Spleen (tissue), 11 donors: ENCODE measurements around the gene LRRC23. TPM values are rescaled to one million over a fixed set of nuclear protein-coding genes. Genes with fewer than 3 reads are reported as not detected.
"Not testable (repeated sequence)": the region's sequence is repeated elsewhere in the genome, so short reads cannot be mapped to it uniquely, and the experiment has no call there.

Experiments
- DNase-seq: peaks from one replicate; pipeline ENCODE4 v3.0.0-alpha.2; 2020
- H3K27ac ChIP-seq, 8 donors: fragments of 200-600 bp; sonication (generic) in 7 of 8; 1 replicate in 4 of 8; 2 replicates in 4 of 8; pipeline versions ENCODE4 v1.5.0 to v1.8.0; 2016 to 2021; ENCODE audit warnings: inconsistent platforms in 4 of 8, mild to moderate bottlenecking in 4 of 8, moderate library complexity in 1 of 8
- H3K27me3 ChIP-seq, 7 donors: fragments of 200-600 bp; sonication (generic) in 6 of 7; replicated peaks in 1 of 7; 1 replicate in 4 of 7; 2 replicates in 3 of 7; pipeline versions ENCODE4 v1.5.0 to v1.8.0; 2016 to 2021; ENCODE audit warnings: inconsistent platforms in 3 of 7, mild to moderate bottlenecking in 1 of 7
- H3K36me3 ChIP-seq, 6 donors: fragments of 200-600 bp; sonication (generic) in 5 of 6; 1 replicate in 4 of 6; 2 replicates in 2 of 6; pipeline versions ENCODE4 v1.5.0 to v1.8.0; 2016 to 2021; ENCODE audit warnings: inconsistent platforms in 2 of 6
- H3K4me1 ChIP-seq, 6 donors: fragments of 200-600 bp; sonication (generic) in 5 of 6; 1 replicate in 3 of 6; 2 replicates in 3 of 6; pipeline versions ENCODE4 v1.5.0 to v1.8.0; 2016 to 2021; ENCODE audit warnings: inconsistent platforms in 3 of 6
- H3K4me3 ChIP-seq, 8 donors: fragments of 200-600 bp; sonication (generic) in 7 of 8; 1 replicate in 4 of 8; 2 replicates in 4 of 8; pipeline versions ENCODE4 v1.5.0 to v1.8.0; 2016 to 2021; ENCODE audit warnings: inconsistent platforms in 4 of 8, mild to moderate bottlenecking in 4 of 8, moderate library complexity in 2 of 8
- H3K9me3 ChIP-seq, 8 donors: fragments of 200-600 bp; sonication (generic) in 7 of 8; 1 replicate in 4 of 8; 2 replicates in 4 of 8; pipeline versions ENCODE4 v1.5.0 to v1.8.0; 2016 to 2021; ENCODE audit warnings: inconsistent platforms in 4 of 8
- CTCF ChIP-seq, 11 experiments: fragments of 200-600 bp in 7 of 11; fragments of 450-650 bp in 4 of 11; sonication (generic) in 4 of 11; IDR thresholded peaks in 8 of 11; conservative IDR thresholded peaks in 3 of 11; 1 replicate in 7 of 11; 2 replicates in 4 of 11; pipeline versions ENCODE4 v1.4.0 to v1.8.0; 2016 to 2021; ENCODE audit warnings: antibody characterized with exemption in 11 of 11, inconsistent platforms in 4 of 11, mild to moderate bottlenecking in 1 of 11
- POLR2A ChIP-seq, 3 donors: fragments of 450-650 bp; IDR thresholded peaks; one replicate each; pipeline ENCODE4 v1.5.1; 2017; ENCODE audit warnings: antibody characterized with exemption in 3 of 3, mild to moderate bottlenecking in 1 of 3
- POLR2AphosphoS5 ChIP-seq, 3 donors: sonication (generic); formaldehyde crosslinking; IDR thresholded peaks; one replicate each; pipeline ENCODE4 v1.5.1; 2017; ENCODE audit warnings: antibody characterized with exemption in 3 of 3
- WGBS, 5 donors: extraction: QIAGEN DNeasy Blood & Tissue Kit in 3 of 5; methylation state at CpG; one replicate each; pipeline versions ENCODE4 v1.1.5 to v1.1.7; 2013 to 2018; 5-methylcytosine and 5-hydroxymethylcytosine counted together
- intact Hi-C: fragments of 100-400 bp; cut with DNase I; formaldehyde crosslinking; loops from one replicate; pipeline ENCODE4 v1.15.0; 2023; ENCODE audit warnings: low total_unique reads
- polyA plus RNA-seq, 3 donors: library from polyadenylated mRNA; stranded (reverse); fragments of 200-250 nt; gene quantifications; one replicate each; pipeline ENCODE4 v1.2.1, GENCODE V29; 2013
- total RNA-seq, 7 donors: library from RNA; depleted of rRNA in 3 of 7; stranded (reverse); fragments of >200 nt in 3 of 7; fragmentation: NEBNext Ultra II Directional in 4 of 7; extraction: Animal tissue kit (Norgen Biotek cat#: 25700) in 4 of 7; gene quantifications; one replicate each; pipeline versions ENCODE4 v1.1.0 to v1.2.1, GENCODE V29; 2016 to 2021
- donor health status: healthy with polysubstance abuse.
- donor health status: DM: no; HTN: no; CAD: no; lungs with moderate emphysema.
- donor health status: DM: no; HTN: no; CAD: no.
- donor health status: Bipolar disorder and iron deficiency.
- donor health status: healthy.
- donor health status: DM: no; HTN: no; CAD: no.
- donor health status: DM: yes; HTN: yes; CAD: no.

LRRC23 gene
- total and polyA plus RNA-seq, 10 donors = 3.1 to 10.1 (median 6.4) TPM

- TF ChIP-seq POLR2AphosphoS5 (IDR thresholded peaks at IDR 0.05) = no peak
- Histone ChIP-seq H3K36me3 (no peaks in the 10 kb centered on the region), H3K9me3 (no peaks in the 10 kb centered on the region), H3K27me3 (no peaks in the 10 kb centered on the region), H3K27ac (peak overlapping the region; percentile 74 to 96 (median 91)), H3K4me3 (peak overlapping the region; percentile 11 to 64 (median 34)), H3K4me1 (peaks cover 0 to 27% (median 16%) of the 10 kb centered on the region in 6 donors)
- WGBS, 5 donors = 79 to 87% (median 83%) methylated on average over 5 of the region's 5 CpGs
- intact Hi-C loops = no loop called here
- no peak for DNase-seq
Measured at GRCh38 chr12:6891646-6892001, 13.0 kb upstream of the LRRC23 start.

GRCh38 chr12:6892683-6893082, 11.9 kb upstream of the LRRC23 start:
- H3K4me1 ChIP-seq = peaks cover 0 to 27% (median 16%) of the 10 kb centered on the region in 6 donors
- H3K27me3 ChIP-seq, H3K9me3 ChIP-seq, intact Hi-C loops, DNase-seq, H3K36me3 ChIP-seq, H3K4me3 ChIP-seq, H3K27ac ChIP-seq: not testable (repeated sequence)
- 91 to 99% (median 94%) methylated on average over 3 of the region's 3 CpGs for WGBS, 5 donors

GRCh38 chr12:6894321-6894720, 10.3 kb upstream of the LRRC23 start:
- Histone ChIP-seq H3K36me3 (no peaks in the 10 kb centered on the region), H3K4me1 (peaks cover 0 to 29% (median 16%) of the 10 kb centered on the region in 6 donors), H3K9me3 (no peaks in the 10 kb centered on the region), H3K27ac (peak overlapping the region in 4 of 8 donors; percentile 41 to 57 (median 53)), H3K4me3 (no peak overlapping the region), H3K27me3 (no peaks in the 10 kb centered on the region)
- WGBS, 5 donors = 45 to 83% (median 61%) methylated on average over 3 of the region's 3 CpGs
- TF ChIP-seq POLR2A (IDR thresholded peaks at IDR 0.05) = no peak
- no peak for TF ChIP-seq POLR2AphosphoS5 (IDR thresholded peaks at IDR 0.05)
- TF ChIP-seq CTCF (IDR thresholded peaks at IDR 0.05 in 8 of 11, conservative IDR thresholded peaks at IDR 0.05 in 3 of 11) = no peak
- no peak for DNase-seq
- intact Hi-C loops = no loop called here

GRCh38 chr12:6896846-6897435, 7.7 kb upstream of the LRRC23 start:
- WGBS, 5 donors = 80 to 95% (median 86%) methylated on average over 6 of the region's 6 CpGs
- intact Hi-C loops = no loop called here
- no peak for TF ChIP-seq CTCF (IDR thresholded peaks at IDR 0.05 in 8 of 11, conservative IDR thresholded peaks at IDR 0.05 in 3 of 11)
- TF ChIP-seq POLR2AphosphoS5 (IDR thresholded peaks at IDR 0.05) = no peak
- TF ChIP-seq POLR2A (IDR thresholded peaks at IDR 0.05) = no peak
- Histone ChIP-seq H3K4me1 (peaks cover 0 to 21% (median 7%) of the 10 kb centered on the region in 6 donors), H3K9me3 (no peaks in the 10 kb centered on the region), H3K27ac (no peak overlapping the region), H3K36me3 (no peaks in the 10 kb centered on the region), H3K27me3 (no peaks in the 10 kb centered on the region), H3K4me3 (no peak overlapping the region)
- DNase-seq = no peak

- Histone ChIP-seq H3K4me1 (peaks cover 4 to 26% (median 16%) of the 10 kb centered on the region in 6 donors), H3K27me3 (no peaks in the 10 kb centered on the region), H3K4me3 (no peak overlapping the region), H3K36me3 (no peaks in the 10 kb centered on the region), H3K27ac (peak overlapping the region in 3 of 8 donors; percentile 27 to 51 (median 31)), H3K9me3 (no peaks in the 10 kb centered on the region)
- DNase-seq = no peak
- intact Hi-C loops = no loop called here
- 56 to 73% (median 61%) methylated on average over 5 of the region's 5 CpGs for WGBS, 5 donors
- TF ChIP-seq POLR2A (IDR thresholded peaks at IDR 0.05) (no peak), CTCF (IDR thresholded peaks at IDR 0.05 in 8 of 11, conservative IDR thresholded peaks at IDR 0.05 in 3 of 11) (no peak), POLR2AphosphoS5 (IDR thresholded peaks at IDR 0.05) (no peak)
Measured at GRCh38 chr12:6899427-6899826, 5.2 kb upstream of the LRRC23 start.
